VCaP (cell line): ENCODE results near the gene ADPRS.

Experiments
- H3K27ac ChIP-seq: fragments of 450-650 bp; 2 replicates; pipeline ENCODE4 v1.5.1; 2017
- TF ChIP-seq, protein P1 (sequence below): fragments of 450-650 bp; conservative IDR thresholded peaks from 2 replicates; pipeline ENCODE4 v1.5.1; 2017; ENCODE audit warnings: mild to moderate bottlenecking, moderate library complexity

ADPRS gene

DNA sequence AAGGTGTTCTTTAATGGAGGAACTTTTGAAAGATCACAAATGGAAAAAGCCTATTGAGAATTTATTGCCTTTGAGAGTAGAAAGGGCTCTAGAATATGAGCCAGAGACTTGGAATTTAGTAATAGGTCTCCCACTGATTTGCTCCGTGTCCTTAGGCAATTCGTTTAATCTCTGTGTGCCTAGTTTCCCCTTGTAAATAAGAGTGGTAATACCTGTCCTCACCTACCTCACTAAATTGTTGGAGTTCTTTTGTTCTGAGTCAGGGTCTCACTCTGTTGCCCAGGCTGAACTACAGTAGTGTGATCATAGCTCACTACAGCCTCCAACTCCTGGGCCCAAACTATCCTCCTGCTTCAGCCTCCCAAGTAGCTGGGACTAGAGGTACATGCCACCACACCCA lies 19.8 kb upstream of the ADPRS start:
- TF ChIP-seq, protein P1, sequence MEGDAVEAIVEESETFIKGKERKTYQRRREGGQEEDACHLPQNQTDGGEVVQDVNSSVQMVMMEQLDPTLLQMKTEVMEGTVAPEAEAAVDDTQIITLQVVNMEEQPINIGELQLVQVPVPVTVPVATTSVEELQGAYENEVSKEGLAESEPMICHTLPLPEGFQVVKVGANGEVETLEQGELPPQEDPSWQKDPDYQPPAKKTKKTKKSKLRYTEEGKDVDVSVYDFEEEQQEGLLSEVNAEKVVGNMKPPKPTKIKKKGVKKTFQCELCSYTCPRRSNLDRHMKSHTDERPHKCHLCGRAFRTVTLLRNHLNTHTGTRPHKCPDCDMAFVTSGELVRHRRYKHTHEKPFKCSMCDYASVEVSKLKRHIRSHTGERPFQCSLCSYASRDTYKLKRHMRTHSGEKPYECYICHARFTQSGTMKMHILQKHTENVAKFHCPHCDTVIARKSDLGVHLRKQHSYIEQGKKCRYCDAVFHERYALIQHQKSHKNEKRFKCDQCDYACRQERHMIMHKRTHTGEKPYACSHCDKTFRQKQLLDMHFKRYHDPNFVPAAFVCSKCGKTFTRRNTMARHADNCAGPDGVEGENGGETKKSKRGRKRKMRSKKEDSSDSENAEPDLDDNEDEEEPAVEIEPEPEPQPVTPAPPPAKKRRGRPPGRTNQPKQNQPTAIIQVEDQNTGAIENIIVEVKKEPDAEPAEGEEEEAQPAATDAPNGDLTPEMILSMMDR, result no peak
- no peak overlapping the region for H3K27ac ChIP-seq

DNA sequence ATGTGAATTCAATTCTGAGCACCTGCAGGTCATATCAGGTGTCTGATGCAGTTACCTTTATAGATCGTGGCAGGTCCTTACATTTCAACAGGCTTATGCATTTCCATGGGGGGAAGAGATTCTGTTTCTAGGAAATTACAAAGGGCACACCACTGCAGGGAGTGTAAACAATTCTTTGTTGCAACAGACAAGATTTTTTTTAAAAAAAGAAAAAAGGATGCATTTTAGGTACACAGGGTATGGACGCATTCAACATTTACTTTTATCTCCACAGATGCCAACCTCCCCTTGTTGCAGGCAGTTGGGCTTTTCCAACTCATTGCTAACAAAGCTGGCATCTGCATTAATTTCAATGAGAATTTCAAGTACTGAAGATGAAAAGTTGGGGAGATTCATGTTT lies 18.3 kb upstream of the ADPRS start:
- TF ChIP-seq, protein P1, result no peak

DNA sequence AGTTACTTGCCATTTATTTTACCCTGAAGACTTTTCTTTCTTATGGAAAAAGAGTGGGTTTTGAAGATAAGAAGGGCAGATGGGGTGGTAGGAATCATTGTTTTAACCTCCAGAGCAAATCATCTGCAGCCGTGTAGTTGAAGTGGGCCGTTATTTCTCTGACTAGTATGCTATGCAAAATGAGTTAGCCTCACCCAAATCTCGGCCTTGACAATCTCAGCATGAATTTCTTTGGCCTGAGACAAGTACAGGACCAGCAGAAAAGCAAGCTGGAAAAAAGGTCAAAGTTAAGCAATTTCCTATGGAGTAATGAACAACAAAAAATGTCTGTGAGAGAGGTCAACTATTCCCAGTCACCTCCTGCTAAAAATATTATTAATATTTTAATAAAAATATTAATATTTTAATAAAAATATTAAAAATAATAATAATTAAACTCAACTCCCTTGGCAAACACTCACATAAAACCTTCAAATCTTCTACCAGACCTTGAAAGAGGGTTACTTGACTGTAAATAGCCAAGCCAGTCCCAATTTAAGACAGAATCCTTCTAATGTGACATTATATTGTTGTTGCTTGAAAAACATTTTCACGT lies 11.6 kb upstream of the ADPRS start:
- no peak overlapping the region for H3K27ac ChIP-seq
- TF ChIP-seq, protein P1, result no peak

More for the DNA sequence above, 18.3 kb upstream of the ADPRS start:
- no peak overlapping the region for H3K27ac ChIP-seq

DNA sequence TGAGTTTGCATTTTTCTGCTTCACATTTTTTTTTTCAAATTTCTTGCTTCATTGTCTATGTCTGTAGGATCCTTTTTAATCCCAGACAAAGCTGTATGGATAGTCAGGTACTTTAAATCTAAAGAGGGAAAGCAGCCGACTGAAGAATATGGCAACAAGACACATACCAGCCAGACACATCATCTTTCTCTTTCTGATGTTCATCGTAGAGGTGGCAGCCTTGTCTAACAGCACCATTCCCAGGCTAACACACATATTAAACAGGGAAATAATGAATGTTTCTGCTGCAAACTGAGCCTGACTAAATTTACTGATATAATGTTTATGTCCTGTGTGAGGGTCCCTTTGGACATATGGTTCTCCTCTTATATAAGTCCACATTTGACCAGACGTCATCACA lies 8.5 kb upstream of the ADPRS start:
- TF ChIP-seq, protein P1, result no peak

DNA sequence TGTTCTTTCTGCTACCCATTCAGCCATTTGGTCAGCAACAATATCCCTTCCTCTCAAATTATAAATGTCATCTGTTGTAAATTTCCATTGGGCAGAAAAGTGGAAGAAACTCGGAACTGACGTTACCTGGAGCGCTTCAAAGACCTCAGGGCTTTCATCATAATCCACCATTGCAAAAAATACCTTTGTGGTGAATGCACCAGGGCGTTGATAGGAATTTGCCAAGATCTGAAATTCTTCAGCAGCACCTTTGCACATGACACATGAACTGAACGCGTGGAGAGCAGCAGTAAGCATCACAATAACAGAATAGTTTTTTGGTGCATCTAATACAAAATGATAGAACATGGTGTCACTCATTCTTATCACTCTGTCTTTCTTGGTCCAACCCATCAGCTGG lies 7.9 kb upstream of the ADPRS start:
- TF ChIP-seq, protein P1, result no peak
- no peak overlapping the region for H3K27ac ChIP-seq

More for the DNA sequence above, 8.5 kb upstream of the ADPRS start:
- no peak overlapping the region for H3K27ac ChIP-seq

DNA sequence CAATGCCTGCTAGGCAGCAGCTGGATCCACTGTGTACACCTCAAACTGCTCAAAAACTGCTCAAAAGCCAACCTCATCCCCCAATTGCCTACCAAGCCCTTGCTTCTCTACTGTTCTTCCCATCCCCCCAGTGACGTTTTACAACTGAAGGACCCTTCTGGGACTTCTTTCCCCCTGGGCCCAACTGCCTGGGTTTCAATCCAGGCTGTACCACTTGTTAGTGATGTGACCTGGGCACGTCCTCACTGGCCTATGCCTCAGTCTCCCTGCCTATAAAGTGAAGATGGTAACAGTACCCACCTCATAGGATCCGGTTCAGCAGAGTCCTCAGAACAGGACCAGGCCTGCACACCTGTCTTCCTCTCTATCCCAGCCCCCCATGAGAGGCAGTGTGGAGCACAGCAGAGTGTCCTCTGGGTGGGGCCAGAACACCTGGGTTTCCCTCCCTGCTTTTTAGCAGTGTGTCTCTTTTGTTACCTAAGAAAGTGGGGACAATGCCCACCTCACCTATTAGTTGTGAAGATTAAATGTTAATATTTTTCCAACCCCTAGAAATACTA lies 6.7 kb upstream of the ADPRS start:
- TF ChIP-seq, protein P1, result no peak
- H3K27ac ChIP-seq, result no peak overlapping the region

DNA sequence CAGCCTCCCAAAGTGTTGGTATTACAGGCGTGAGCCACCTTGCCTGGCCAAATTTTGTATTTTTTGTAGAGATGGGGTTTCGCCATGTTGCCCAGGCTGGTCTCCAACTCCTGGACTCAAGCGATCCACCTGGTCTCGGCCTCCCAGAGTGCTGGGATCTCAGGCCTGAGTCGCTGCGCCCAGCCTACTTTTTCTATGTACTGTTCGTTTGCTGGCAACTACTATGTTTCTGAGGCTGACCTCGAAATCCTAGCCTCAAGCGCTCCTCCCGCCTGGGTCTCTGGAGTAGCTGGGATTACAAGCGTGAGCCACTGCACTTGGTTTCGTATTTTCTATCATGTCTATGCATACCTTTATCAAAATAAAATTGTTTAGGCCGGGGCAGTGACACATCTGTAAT lies 5.5 kb upstream of the ADPRS start:
- no peak overlapping the region for H3K27ac ChIP-seq
- TF ChIP-seq, protein P1, result no peak
